IPS-18a (cell line): ENCODE data around the gene THY1.
A peak's percentile ranks its signal among the peaks of the same experiment; 100 is the strongest.

Experiments used
- H3K27ac ChIP-seq: one replicate; pipeline ENCODE4 v1.5.1; 2013; ENCODE audit warnings: low read length
- H3K27me3 ChIP-seq: one replicate; pipeline ENCODE4 v1.6.1; 2013; ENCODE audit warnings: mild to moderate bottlenecking, low read length; ENCODE audit not compliant: control insufficient read depth, insufficient read depth
- H3K36me3 ChIP-seq: one replicate; pipeline ENCODE4 v1.6.1; 2013; ENCODE audit warnings: low read depth, low read length; ENCODE audit not compliant: control insufficient read depth
- H3K4me1 ChIP-seq: one replicate; pipeline ENCODE4 v1.6.1; 2013; ENCODE audit warnings: low read depth, low read length; ENCODE audit not compliant: control insufficient read depth
- H3K4me3 ChIP-seq: one replicate; pipeline ENCODE4 v1.5.1; 2013; ENCODE audit warnings: low read length
- H3K9ac ChIP-seq: one replicate; pipeline ENCODE4 v1.6.1; 2013; ENCODE audit warnings: mild to moderate bottlenecking, low read length, moderate library complexity
- H3K9me3 ChIP-seq: one replicate; pipeline ENCODE4 v1.6.1; 2013; ENCODE audit warnings: low read depth, low read length; ENCODE audit not compliant: control insufficient read depth

THY1 gene

DNA sequence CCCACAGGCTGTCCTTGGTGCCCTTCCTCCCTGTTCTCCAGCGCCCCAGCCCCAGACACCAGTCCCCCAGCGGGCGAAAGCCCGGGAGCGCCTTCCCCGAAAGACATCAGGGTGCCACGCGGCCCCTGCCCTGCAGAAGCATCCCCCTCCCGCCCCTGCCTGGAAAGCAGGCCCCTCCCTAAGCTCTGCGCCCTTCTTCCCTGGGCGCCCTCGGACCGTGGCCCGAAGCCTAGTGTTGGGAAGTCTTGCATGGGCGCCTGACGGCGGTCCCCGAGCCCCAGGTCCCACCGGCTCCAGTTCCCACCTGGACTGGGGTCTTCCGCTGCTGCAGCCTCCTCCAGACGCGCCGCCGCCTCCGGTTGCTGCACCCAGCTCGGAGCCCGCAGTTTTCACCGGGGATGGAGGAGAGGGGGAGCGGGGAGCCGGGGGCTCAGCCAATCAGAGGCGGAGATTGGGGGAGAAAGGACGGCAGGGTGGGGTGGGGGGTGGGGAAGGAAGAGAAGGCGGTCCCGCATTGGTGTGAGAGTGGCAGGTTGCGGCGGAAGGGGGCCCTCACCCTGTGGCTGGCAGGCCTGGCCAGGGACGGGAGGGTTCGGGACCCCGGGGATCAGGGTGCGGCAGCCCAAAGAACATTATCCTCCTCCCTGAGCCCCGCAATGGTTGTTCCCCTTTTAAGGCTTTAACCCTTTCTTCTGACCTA, at the start of gene THY1:
Gene THY1, minus strand, starts transcription at position 364 of the 700 bp plus-strand sequence. CDS start 2,267 bp downstream, outside the sequence.
- Histone ChIP-seq H3K27ac (peak within 1 kb of the TSS; percentile 23), H3K9me3 (no peaks in the 10 kb centered on the region), H3K4me3 (peak within 1 kb of the TSS; percentile 77), H3K4me1 (peaks cover 45% of the 10 kb centered on the region), H3K27me3 (no peaks in the 10 kb centered on the region), H3K9ac (peak within 1 kb of the TSS; percentile 84), H3K36me3 (peaks cover 32% of the 10 kb centered on the region)

DNA sequence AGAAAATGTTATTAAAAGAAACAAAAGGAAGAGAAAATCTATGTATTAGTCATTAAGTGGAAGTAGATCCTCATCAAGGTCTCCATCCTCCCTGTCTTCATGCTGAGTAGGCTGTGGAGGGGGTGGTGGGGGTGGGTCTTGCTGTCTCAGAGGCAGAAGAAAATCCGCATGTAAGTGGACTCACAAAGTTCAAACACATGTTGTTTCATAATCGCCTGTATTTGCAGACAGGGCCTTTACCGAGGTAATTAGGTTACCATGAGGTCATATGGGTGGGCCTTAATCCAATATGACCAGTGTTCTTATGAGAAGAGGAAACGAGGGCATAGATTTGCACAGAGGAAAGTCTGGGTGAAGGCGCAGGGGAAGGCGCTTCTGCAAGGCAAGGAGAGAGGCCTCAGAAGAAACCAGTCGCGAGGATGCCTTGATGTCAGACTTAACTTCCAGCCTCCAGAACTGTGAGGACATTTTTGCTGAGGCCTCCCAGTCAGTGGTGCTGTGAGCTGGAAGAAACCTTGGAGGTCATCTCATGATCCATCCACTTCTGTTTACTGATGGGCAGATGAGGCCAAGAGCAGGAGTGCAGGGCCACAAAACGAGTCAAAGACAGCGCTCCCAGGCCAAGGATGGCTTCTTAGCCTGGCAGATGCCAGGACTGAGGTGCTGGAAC, 49.3 kb upstream of the THY1 start:
- H3K4me1 ChIP-seq: no peaks in the 10 kb centered on the region
- H3K27me3 ChIP-seq: no peaks in the 10 kb centered on the region
- H3K9ac ChIP-seq: no peak overlapping the region
- H3K27ac ChIP-seq: no peak overlapping the region
- H3K9me3 ChIP-seq: no peaks in the 10 kb centered on the region
- H3K36me3 ChIP-seq: no peaks in the 10 kb centered on the region
- H3K4me3 ChIP-seq: no peak overlapping the region

DNA sequence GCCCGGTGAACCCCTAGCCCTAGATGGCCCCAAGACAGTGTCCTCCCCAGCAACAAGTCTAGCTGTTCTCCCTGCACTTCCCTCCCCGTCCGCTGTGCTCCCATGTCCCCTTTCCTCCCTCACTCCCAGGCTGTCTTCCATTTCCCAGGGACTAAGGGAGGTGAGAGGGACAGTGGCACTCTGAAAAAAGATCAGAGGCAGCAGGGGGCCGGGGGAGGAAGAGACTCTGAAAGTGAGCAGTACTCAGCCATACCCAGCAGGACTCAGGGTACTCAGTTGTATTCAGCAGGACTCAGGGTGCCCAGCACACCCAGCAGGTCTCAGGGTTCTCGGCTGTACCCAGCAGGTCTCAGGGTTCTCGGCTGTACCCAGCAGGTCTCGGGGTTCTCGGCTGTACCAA, 48.4 kb upstream of the THY1 start:
- Histone ChIP-seq H3K9ac (no peak overlapping the region), H3K27me3 (no peaks in the 10 kb centered on the region), H3K4me1 (no peaks in the 10 kb centered on the region), H3K4me3 (no peak overlapping the region), H3K36me3 (no peaks in the 10 kb centered on the region), H3K27ac (no peak overlapping the region), H3K9me3 (no peaks in the 10 kb centered on the region)

DNA sequence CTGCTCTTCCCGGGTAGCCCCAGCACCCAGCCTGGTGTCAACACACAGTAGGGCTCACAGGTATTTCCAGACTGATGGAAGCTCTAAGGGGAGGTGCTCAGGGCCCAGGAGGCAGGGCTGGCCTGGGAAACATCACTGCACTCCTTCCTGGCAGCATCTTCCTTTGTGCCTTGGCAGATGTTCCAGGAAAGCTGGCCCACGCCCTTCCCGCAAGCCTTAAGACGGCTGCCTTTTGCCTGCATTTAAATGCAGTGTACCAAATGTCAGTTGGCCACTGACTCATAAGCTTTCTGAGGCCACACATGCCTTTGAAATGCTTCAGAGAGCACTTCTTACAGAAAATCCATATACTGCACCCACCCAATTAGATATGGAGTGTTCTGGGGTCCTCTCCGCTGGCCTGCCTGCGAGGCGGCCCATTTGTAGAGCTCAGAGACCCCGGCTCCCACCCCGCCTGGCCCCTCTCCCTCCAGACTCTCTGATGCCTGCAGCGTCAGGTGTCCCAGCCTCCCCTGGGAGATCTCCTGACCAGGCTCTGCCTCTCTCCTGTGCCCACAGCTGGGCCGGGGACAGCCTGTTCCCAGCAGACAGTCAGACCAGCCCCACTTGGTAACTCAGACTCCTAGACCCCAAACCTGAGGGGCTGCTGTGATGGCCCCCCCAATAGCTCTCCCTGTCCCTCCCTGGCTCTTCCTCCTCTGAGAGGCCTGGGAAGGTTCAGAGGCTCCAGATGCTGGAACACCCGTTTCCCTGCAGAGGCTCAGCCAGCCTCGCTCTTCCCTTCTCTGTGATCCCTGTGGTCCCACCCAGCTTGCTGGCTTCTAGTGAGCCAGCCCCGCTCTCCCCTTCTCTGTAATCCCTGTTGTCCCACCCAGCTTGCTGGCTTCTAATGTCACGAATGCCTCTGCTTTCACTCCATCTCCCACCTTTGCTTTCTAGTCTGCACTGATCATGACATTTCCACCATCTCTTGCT, 47.6 kb upstream of the THY1 start:
- no peak overlapping the region for H3K9ac ChIP-seq
- no peak overlapping the region for H3K27ac ChIP-seq
- no peak overlapping the region for H3K4me3 ChIP-seq
- no peaks in the 10 kb centered on the region for H3K27me3 ChIP-seq
- no peaks in the 10 kb centered on the region for H3K9me3 ChIP-seq
- no peaks in the 10 kb centered on the region for H3K4me1 ChIP-seq
- H3K36me3 ChIP-seq: no peaks in the 10 kb centered on the region

DNA sequence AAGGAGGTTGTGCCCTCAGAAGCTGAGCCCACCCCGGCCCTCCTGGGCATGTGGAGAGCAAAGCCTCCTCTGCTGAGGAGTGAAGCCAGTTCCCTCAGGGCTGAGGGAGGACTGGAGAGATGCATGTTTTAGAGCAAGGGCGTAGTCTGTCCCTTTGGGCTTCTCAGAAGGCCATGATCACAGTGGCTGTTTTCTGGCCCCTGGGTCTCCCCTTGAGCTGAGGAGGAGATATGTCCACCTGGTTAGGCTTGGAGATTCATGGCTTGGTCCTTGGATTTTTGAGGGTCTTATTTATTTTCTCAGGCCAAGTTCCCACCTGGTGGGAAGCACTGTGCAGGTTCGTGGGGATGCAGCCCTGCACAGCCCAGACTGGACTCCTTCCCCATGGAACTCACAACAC, 46.5 kb upstream of the THY1 start:
- no peak overlapping the region for H3K27ac ChIP-seq
- H3K4me3 ChIP-seq: no peak overlapping the region
- no peaks in the 10 kb centered on the region for H3K4me1 ChIP-seq
- H3K27me3 ChIP-seq: no peaks in the 10 kb centered on the region
- no peaks in the 10 kb centered on the region for H3K9me3 ChIP-seq
- H3K9ac ChIP-seq: no peak overlapping the region
- H3K36me3 ChIP-seq: no peaks in the 10 kb centered on the region

DNA sequence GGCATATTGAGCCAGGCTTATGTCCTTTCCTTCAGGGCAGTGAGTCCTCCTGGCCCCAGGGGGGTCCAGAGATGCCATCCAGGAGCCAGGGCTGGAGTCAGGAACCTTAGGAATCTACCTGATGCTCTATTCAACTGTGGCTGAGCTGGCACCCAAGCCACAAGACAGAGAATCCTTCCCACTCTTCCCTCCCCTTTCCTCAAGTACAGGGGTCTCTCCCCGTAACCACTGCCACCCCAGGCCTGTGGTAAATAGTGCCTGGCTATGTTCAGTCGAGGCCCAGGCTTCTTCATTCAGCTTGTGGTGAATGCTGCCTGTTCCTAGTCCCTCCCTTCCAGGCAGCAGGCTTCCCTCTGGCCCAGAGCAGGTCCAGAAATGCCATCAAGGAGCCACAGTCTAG, 45.5 kb upstream of the THY1 start:
- Histone ChIP-seq H3K9ac (no peak overlapping the region), H3K9me3 (no peaks in the 10 kb centered on the region), H3K36me3 (no peaks in the 10 kb centered on the region), H3K4me1 (no peaks in the 10 kb centered on the region), H3K27me3 (no peaks in the 10 kb centered on the region), H3K27ac (no peak overlapping the region), H3K4me3 (no peak overlapping the region)

DNA sequence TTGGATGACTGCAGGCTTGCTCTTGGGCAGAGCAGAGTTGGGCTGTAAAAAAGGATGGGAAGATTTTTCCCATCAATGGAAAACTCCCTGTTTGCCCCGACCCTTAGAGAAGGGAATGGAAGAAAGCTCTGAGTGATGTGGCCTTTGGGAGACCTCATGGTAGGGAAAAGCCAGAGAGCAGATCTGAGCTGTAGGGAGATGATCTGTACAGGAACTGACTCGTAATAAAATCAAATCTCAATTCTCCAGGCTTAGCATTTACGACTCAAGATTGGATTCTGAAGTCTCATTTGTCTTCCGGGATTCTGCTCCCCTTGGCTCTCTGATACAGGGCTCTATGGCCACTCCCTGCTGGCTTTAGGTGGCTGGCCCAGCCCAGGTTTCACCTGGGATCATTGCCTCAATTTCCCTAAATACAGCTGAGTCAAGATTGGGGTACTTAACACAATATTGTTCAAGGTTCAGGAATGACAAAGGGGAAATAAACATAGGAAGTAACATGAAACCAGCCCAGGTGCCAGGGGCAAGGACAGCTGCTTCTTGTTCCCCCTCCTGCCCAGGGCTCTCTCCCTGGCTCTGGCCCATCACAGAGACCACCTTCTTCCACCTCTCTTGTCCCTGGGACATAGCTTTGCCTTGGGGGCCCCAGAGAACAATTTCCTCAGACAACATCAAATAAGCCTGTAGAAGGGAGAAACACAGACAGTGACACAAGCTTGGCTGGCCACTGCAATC, 38.4 kb upstream of the THY1 start:
- no peak overlapping the region for H3K4me3 ChIP-seq
- no peaks in the 10 kb centered on the region for H3K9me3 ChIP-seq
- H3K9ac ChIP-seq: no peak overlapping the region
- no peak overlapping the region for H3K27ac ChIP-seq
- no peaks in the 10 kb centered on the region for H3K27me3 ChIP-seq
- peaks cover 14% of the 10 kb centered on the region for H3K4me1 ChIP-seq
- H3K36me3 ChIP-seq: no peaks in the 10 kb centered on the region

DNA sequence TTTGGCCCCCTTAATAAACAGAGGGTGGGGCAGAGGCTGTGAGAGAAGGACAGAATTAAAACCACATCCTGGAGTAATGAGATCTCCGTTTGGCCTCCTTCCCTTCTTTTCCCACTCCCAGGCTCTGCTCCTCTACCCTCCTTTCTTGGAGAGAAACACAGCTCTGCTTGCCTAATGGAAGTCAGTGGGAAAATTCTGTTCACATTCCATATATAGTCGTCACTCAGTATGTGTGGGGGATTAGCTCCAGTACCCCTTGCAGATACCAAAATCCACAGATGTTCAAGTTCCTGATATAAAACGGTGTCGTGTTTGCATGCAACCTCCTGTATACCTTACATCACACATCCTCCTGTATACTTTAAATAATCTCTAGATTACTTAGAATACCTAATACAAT, 37.6 kb upstream of the THY1 start:
- H3K27ac ChIP-seq: no peak overlapping the region
- no peak overlapping the region for H3K4me3 ChIP-seq
- H3K36me3 ChIP-seq: no peaks in the 10 kb centered on the region
- H3K9ac ChIP-seq: no peak overlapping the region
- H3K27me3 ChIP-seq: no peaks in the 10 kb centered on the region
- H3K9me3 ChIP-seq: no peaks in the 10 kb centered on the region
- H3K4me1 ChIP-seq: peaks cover 14% of the 10 kb centered on the region

DNA sequence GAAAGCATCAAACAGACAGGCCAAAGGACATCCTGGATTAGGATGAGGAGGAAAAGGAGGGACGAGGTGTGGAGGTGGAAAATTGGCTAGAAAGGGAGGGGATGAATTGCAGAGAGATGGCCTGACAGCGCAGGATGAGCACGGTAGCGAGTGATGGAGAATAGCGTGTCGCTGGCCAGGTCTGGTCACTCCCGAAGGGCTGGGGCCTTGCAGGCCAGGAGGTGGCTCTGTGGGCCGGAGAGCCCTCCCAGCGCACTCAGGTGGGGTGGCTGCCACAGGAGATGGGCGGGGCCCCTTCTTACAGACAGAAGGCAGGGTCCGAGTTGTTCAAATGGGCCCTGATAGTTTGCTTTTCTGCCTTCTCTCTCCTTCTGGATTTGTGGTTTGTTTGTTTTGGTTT, 37.1 kb upstream of the THY1 start:
- H3K36me3 ChIP-seq: no peaks in the 10 kb centered on the region
- H3K9me3 ChIP-seq: no peaks in the 10 kb centered on the region
- H3K9ac ChIP-seq: no peak overlapping the region
- peaks cover 14% of the 10 kb centered on the region for H3K4me1 ChIP-seq
- H3K27me3 ChIP-seq: no peaks in the 10 kb centered on the region
- no peak overlapping the region for H3K27ac ChIP-seq
- H3K4me3 ChIP-seq: no peak overlapping the region

DNA sequence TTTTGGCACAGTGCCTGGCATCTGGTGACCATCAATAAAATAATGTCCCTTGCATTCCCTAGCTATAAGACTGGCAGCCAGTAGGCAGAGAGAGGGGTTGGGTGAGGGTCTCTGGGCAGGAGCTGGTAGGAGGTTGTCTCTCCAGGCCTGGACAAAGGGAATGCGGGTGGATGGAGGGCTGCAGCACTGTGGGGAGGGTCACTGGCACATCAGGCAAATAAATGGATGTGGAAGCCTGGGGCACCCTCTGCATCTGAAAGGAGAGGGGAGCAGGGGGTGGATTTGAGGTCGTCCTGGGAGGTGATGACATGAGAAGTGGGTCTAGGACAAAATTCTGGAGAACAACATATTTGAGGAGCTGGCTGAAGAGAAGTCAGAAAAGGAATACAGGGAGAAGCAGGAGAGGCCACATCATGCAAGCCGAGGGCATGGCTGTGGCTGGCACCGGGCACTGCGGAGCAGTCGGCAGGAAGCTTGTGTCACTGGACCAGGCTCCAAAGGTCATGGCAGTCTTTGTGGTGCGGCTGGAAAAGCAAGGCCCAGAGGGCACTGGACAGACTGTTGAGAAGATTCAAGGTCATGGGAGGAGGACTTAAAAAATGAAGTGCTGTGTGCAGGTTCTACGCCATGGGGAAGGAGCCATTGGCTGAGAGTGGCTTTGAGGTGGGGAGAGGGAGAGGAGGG, 36.5 kb upstream of the THY1 start:
- no peak overlapping the region for H3K4me3 ChIP-seq
- no peaks in the 10 kb centered on the region for H3K27me3 ChIP-seq
- H3K4me1 ChIP-seq: peaks cover 14% of the 10 kb centered on the region
- H3K27ac ChIP-seq: no peak overlapping the region
- H3K9ac ChIP-seq: no peak overlapping the region
- H3K36me3 ChIP-seq: no peaks in the 10 kb centered on the region
- H3K9me3 ChIP-seq: no peaks in the 10 kb centered on the region
